Hepatocyte (in vitro differentiated cells): ENCODE measurements around the gene DRC7. TPM values are rescaled to one million over a fixed set of nuclear protein-coding genes. Genes with fewer than 3 reads are reported as not detected.

ENCODE experiments used
- DNase-seq: peaks from one replicate; pipeline ENCODE4 v3.0.0-alpha.2; 2016; ENCODE audit warnings: low spot score
- H2AFZ ChIP-seq: fragments of 200-600 bp; sonication (generic); 2 replicates; pipeline ENCODE4 v1.6.0; 2016; ENCODE audit warnings: antibody characterized with exemption, mild to moderate bottlenecking
- H3K27ac ChIP-seq: fragments of 200-600 bp; sonication (generic); 2 replicates; pipeline ENCODE4 v1.5.1; 2016; ENCODE audit warnings: mild to moderate bottlenecking
- H3K27me3 ChIP-seq: fragments of 200-600 bp; sonication (generic); 2 replicates; pipeline ENCODE4 v1.6.1; 2016
- H3K36me3 ChIP-seq: fragments of 200-600 bp; sonication (generic); replicated peaks from 2 replicates; pipeline ENCODE4 v1.5.1; 2016; ENCODE audit warnings: low read depth; ENCODE audit not compliant: insufficient read depth
- H3K4me1 ChIP-seq: fragments of 200-600 bp; sonication (generic); 2 replicates; pipeline ENCODE4 v1.5.1; 2016; ENCODE audit warnings: mild to moderate bottlenecking, moderate library complexity; ENCODE audit not compliant: insufficient read depth
- H3K4me2 ChIP-seq: fragments of 200-600 bp; sonication (generic); 2 replicates; pipeline ENCODE4 v1.6.0; 2016
- H3K4me3 ChIP-seq: fragments of 200-600 bp; sonication (generic); 2 replicates; pipeline ENCODE4 v1.5.1; 2016; ENCODE audit warnings: mild to moderate bottlenecking
- H3K79me2 ChIP-seq: fragments of 200-600 bp; sonication (generic); 2 replicates; pipeline ENCODE4 v1.6.0; 2017; ENCODE audit warnings: mild to moderate bottlenecking
- H3K9me2 ChIP-seq: fragments of 200-600 bp; sonication (generic); replicated peaks from 2 replicates; pipeline ENCODE4 v1.6.0; 2017; ENCODE audit warnings: mild to moderate bottlenecking; ENCODE audit not compliant: insufficient read depth
- H3K9me3 ChIP-seq: fragments of 200-600 bp; sonication (generic); 2 replicates; pipeline ENCODE4 v1.5.1; 2016; ENCODE audit warnings: low read depth, mild to moderate bottlenecking
- H4K20me1 ChIP-seq: fragments of 200-600 bp; sonication (generic); 2 replicates; pipeline ENCODE4 v1.6.0; 2016; ENCODE audit warnings: mild to moderate bottlenecking; ENCODE audit not compliant: insufficient read depth, poor library complexity, severe bottlenecking
- EZH2 ChIP-seq: fragments of 200-600 bp; sonication (generic); IDR thresholded peaks from 2 replicates; pipeline ENCODE4 v1.6.1; 2016; ENCODE audit warnings: antibody characterized with exemption, mild to moderate bottlenecking, borderline replicate concordance
- EZH2phosphoT487 ChIP-seq: fragments of 200-600 bp; sonication (generic); IDR thresholded peaks from one replicate; pipeline ENCODE4 v1.6.1; 2018; ENCODE audit warnings: antibody characterized with exemption, mild to moderate bottlenecking, low read depth, moderate library complexity; ENCODE audit not compliant: unreplicated experiment, severe bottlenecking
- WGBS: methylation state at CpG from one replicate; pipeline ENCODE4 v1.1.6; 2016; ENCODE audit warnings: low lambda C conversion rate; ENCODE audit errors: missing lambda C conversion rate; 5-methylcytosine and 5-hydroxymethylcytosine counted together
- polyA plus RNA-seq: library from polyadenylated mRNA; unstranded; fragments of >200 nt; fragmentation: Nextera tagmentation; extraction: Ambion mirVana; gene quantifications from 2 replicates; pipeline ENCODE4 v1.2.1, GENCODE V29; 2016
- total RNA-seq: library from RNA; depleted of rRNA; stranded (reverse); fragments of >200 nt; gene quantifications from 2 replicates; pipeline ENCODE4 v1.2.3, GENCODE V29; 2014
- TF ChIP-seq, protein P1 (sequence below): fragments of 200-600 bp; sonication (generic); IDR thresholded peaks from 2 replicates; pipeline ENCODE4 v1.5.1; 2016; ENCODE audit warnings: antibody characterized with exemption, mild to moderate bottlenecking; ENCODE audit not compliant: poor library complexity

Gene DRC7
- total and polyA plus RNA-seq, 2 experiments from 2014 or later = 0.27 to 0.93 TPM

DNA sequence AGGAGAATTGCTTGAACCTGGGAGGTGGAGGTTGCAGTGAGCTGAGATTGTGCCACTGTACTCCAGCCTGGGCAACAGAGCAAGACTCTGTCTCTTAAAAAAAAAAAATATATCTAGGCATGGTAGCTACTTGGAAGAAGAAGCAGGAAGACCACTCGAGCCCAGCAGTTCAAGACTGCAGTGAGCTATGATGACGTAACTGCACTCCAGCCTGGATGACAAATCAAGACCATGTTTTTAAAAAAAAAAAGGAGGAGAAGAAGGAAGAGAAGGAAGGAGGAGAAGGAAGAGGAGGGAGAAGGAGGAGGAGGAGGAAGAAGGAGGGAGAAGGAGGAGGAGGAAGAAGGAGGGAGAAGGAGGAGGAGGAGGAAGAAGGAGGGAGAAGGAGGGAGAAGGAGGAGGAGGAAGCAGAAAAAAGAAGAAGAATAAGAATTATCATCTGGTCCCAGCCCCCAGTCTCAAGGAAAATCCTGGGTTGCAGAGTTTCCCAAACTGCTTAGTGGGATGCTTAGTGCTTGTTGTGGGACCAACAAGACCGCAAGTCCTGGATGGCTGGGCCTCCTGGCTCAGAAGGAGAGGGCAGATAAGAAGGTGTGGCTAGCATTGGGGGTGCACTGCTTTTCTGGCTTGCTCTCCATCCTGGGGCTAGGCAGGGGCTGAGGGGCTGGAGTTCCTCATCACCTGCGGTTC lies 3.7 kb upstream of the DRC7 start:
- Histone ChIP-seq H3K79me2 (no peaks in the 10 kb centered on the region), H3K9me2 (no peaks in the 10 kb centered on the region), H3K27me3 (no peaks in the 10 kb centered on the region), H3K4me1 (peaks cover 9% of the 10 kb centered on the region), H3K9me3 (no peaks in the 10 kb centered on the region), H2AFZ (no peak overlapping the region), H3K27ac (no peak overlapping the region), H3K36me3 (no peaks in the 10 kb centered on the region), H3K4me2 (no peak overlapping the region), H4K20me1 (no peaks in the 10 kb centered on the region), H3K4me3 (no peak overlapping the region)
- TF ChIP-seq EZH2phosphoT487 = no peak
- TF ChIP-seq EZH2 = no peak
- TF ChIP-seq, protein P1, sequence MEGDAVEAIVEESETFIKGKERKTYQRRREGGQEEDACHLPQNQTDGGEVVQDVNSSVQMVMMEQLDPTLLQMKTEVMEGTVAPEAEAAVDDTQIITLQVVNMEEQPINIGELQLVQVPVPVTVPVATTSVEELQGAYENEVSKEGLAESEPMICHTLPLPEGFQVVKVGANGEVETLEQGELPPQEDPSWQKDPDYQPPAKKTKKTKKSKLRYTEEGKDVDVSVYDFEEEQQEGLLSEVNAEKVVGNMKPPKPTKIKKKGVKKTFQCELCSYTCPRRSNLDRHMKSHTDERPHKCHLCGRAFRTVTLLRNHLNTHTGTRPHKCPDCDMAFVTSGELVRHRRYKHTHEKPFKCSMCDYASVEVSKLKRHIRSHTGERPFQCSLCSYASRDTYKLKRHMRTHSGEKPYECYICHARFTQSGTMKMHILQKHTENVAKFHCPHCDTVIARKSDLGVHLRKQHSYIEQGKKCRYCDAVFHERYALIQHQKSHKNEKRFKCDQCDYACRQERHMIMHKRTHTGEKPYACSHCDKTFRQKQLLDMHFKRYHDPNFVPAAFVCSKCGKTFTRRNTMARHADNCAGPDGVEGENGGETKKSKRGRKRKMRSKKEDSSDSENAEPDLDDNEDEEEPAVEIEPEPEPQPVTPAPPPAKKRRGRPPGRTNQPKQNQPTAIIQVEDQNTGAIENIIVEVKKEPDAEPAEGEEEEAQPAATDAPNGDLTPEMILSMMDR = no peak
- DNase-seq = no peak
- WGBS = 63% methylated on average over 4 of the region's 4 CpGs

DNA sequence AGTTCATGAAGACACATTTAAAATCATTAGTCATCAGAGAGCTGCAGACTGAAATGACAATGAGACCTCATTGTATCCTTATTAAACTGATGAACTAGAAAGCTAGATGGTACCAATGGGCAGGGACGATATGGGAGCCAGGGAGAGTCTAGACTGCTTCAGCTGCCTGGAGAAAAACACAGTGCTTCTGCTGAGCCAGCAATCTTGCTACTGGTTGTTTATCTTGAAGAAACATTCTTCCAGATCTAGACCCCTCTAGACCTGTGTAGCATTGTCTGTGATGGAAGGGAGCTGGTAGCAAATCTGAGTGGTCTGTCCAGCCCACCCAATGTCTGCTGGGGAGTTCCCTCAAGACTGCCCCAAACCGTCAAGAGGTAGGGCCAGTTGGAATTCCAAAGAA lies 2.0 kb upstream of the DRC7 start:
- no peak overlapping the region for H3K27ac ChIP-seq
- H4K20me1 ChIP-seq = no peaks in the 10 kb centered on the region
- H3K36me3 ChIP-seq = no peaks in the 10 kb centered on the region
- no peak overlapping the region for H3K4me3 ChIP-seq
- H3K9me2 ChIP-seq = no peaks in the 10 kb centered on the region
- H3K4me1 ChIP-seq = peaks cover 9% of the 10 kb centered on the region
- no peak for DNase-seq
- TF ChIP-seq EZH2 (no peak), EZH2phosphoT487 (no peak)
- TF ChIP-seq, protein P1 = no peak
- H2AFZ ChIP-seq = no peak overlapping the region
- H3K4me2 ChIP-seq = no peak overlapping the region
- no peaks in the 10 kb centered on the region for H3K79me2 ChIP-seq
- no peaks in the 10 kb centered on the region for H3K27me3 ChIP-seq
- H3K9me3 ChIP-seq = no peaks in the 10 kb centered on the region
- WGBS = 36% methylated on average over 2 of the region's 2 CpGs

DNA sequence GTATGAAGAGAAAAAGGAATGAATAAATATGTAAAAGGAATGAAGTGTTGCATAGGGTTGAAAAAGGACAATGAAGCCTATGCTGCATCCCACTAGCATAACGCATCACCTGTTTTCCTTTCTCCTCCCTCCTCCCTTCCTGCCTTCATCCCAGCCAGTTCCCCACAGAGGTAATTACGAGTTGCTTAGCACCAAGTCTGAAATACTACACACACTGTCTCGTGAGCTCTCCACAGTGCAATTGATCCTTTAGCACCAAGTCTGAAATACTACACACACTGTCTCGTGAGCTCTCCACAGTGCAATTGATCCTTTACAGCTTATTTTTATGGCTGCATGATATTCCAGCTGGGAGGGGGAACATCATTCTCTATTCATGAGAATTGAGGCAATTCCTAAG lies 1.1 kb upstream of the DRC7 start:
- no peaks in the 10 kb centered on the region for H4K20me1 ChIP-seq
- no peak for TF ChIP-seq EZH2phosphoT487
- no peak for TF ChIP-seq EZH2
- TF ChIP-seq, protein P1 = no peak
- no peaks in the 10 kb centered on the region for H3K9me3 ChIP-seq
- no peak for DNase-seq
- no peaks in the 10 kb centered on the region for H3K27me3 ChIP-seq
- no peak overlapping the region for H3K4me2 ChIP-seq
- H3K36me3 ChIP-seq = no peaks in the 10 kb centered on the region
- H3K4me3 ChIP-seq = no peak overlapping the region
- H3K79me2 ChIP-seq = no peaks in the 10 kb centered on the region
- WGBS = 67% methylated on average over 4 of the region's 4 CpGs
- H3K4me1 ChIP-seq = peaks cover 9% of the 10 kb centered on the region
- no peak overlapping the region for H2AFZ ChIP-seq
- no peak overlapping the region for H3K27ac ChIP-seq
- H3K9me2 ChIP-seq = no peaks in the 10 kb centered on the region
